Fibroblast of lung (primary cell): ENCODE measurements around the gene ACOXL. TPM values are rescaled to one million over a fixed set of nuclear protein-coding genes. Genes with fewer than 3 reads are reported as not detected.
A peak's percentile ranks its signal among the peaks of the same experiment; 100 is the strongest.
"Not testable (repeated sequence)": the region's sequence is repeated elsewhere in the genome, so short reads cannot be mapped to it uniquely, and the experiment has no call there.

Source experiments
- DNase-seq, 2 donors: peaks; one replicate each; pipeline versions ENCODE4 v3.0.0 to v3.0.0-alpha.2; 2010; ENCODE audit warnings: low read depth in 2 of 2
- H2AFZ ChIP-seq: 2 replicates; pipeline ENCODE4 v1.5.1; 2012; ENCODE audit warnings: low read length, control low read depth, inconsistent platforms
- H3K27ac ChIP-seq: 2 replicates; pipeline ENCODE4 v1.5.1; 2011; ENCODE audit warnings: low read length, control low read depth; ENCODE audit not compliant: insufficient read depth
- H3K27me3 ChIP-seq: 2 replicates; pipeline ENCODE4 v1.5.1; 2011; ENCODE audit warnings: mild to moderate bottlenecking, low read length; ENCODE audit not compliant: control insufficient read depth, insufficient read depth
- H3K36me3 ChIP-seq: 2 replicates; pipeline ENCODE4 v1.5.1; 2011; ENCODE audit warnings: low read length; ENCODE audit not compliant: control insufficient read depth, insufficient read depth
- H3K4me1 ChIP-seq: 2 replicates; pipeline ENCODE4 v1.5.1; 2011; ENCODE audit warnings: low read length; ENCODE audit not compliant: control insufficient read depth, insufficient read depth; ENCODE audit errors: extremely low read depth
- H3K4me2 ChIP-seq: 2 replicates; pipeline ENCODE4 v1.5.1; 2011; ENCODE audit warnings: low read length, control low read depth; ENCODE audit not compliant: insufficient read depth; ENCODE audit errors: extremely low read depth
- H3K4me3 ChIP-seq, 4 experiments: fragments of 200-600 bp in 1 of 4; sonication (generic) in 1 of 4; replicated peaks in 1 of 4; 2 replicates each; pipeline ENCODE4 v1.5.1; 2011 to 2016; ENCODE audit warnings: low read length in 4 of 4, low read depth in 3 of 4, mild to moderate bottlenecking in 3 of 4, control low read depth in 2 of 4, inconsistent platforms in 1 of 4, mixed read lengths in 1 of 4; ENCODE audit not compliant: insufficient read depth in 1 of 4; ENCODE audit errors: control extremely low read depth in 1 of 4
- H3K79me2 ChIP-seq: 2 replicates; pipeline ENCODE4 v1.5.1; 2012; ENCODE audit warnings: mild to moderate bottlenecking, low read length, inconsistent platforms; ENCODE audit not compliant: control insufficient read depth, insufficient read depth
- H3K9ac ChIP-seq: 2 replicates; pipeline ENCODE4 v1.5.1; 2011; ENCODE audit warnings: mild to moderate bottlenecking, low read length, control low read depth; ENCODE audit not compliant: insufficient read depth
- H3K9me3 ChIP-seq: 2 replicates; pipeline ENCODE4 v1.5.1; 2012; ENCODE audit warnings: low read depth, low read length; ENCODE audit not compliant: control insufficient read depth, insufficient read depth
- H4K20me1 ChIP-seq: 2 replicates; pipeline ENCODE4 v1.5.1; 2011; ENCODE audit warnings: low read length; ENCODE audit not compliant: control insufficient read depth, insufficient read depth; ENCODE audit errors: extremely low read depth
- EZH2 ChIP-seq: IDR thresholded peaks from 2 replicates; pipeline ENCODE4 v1.5.1; 2012; ENCODE audit warnings: low read length, control low read depth, mild to moderate bottlenecking; ENCODE audit errors: missing control alignments
- polyA plus RNA-seq, 2 donors: library from polyadenylated mRNA; depleted of rRNA in 1 of 2; stranded (reverse) in 1 of 2; unstranded in 1 of 2; fragments of >200 nt; gene quantifications; 2 replicates each; pipeline ENCODE4 v1.2.1, GENCODE V29; 2011 to 2012; ENCODE audit warnings: missing spikeins in 1 of 2
- total RNA-seq: library from RNA; depleted of rRNA; stranded (reverse); fragments of >200 nt; gene quantifications from 2 replicates; pipeline ENCODE4 v1.2.1, GENCODE V29; 2014
- TF ChIP-seq, protein P1 (sequence below), 2 donors: IDR thresholded peaks in 1 of 2; conservative IDR thresholded peaks in 1 of 2; 1 replicate in 1 of 2; 2 replicates in 1 of 2; pipeline ENCODE4 v1.5.1; 2011 to 2012; ENCODE audit warnings: low read length in 2 of 2, control low read depth in 1 of 2, inconsistent platforms in 1 of 2, low read depth in 1 of 2, mild to moderate bottlenecking in 1 of 2

The ACOXL gene
- total and polyA plus RNA-seq, 2 donors (not counting 1 experiment from before 2014, with no cell fraction given) = not detected

DNA sequence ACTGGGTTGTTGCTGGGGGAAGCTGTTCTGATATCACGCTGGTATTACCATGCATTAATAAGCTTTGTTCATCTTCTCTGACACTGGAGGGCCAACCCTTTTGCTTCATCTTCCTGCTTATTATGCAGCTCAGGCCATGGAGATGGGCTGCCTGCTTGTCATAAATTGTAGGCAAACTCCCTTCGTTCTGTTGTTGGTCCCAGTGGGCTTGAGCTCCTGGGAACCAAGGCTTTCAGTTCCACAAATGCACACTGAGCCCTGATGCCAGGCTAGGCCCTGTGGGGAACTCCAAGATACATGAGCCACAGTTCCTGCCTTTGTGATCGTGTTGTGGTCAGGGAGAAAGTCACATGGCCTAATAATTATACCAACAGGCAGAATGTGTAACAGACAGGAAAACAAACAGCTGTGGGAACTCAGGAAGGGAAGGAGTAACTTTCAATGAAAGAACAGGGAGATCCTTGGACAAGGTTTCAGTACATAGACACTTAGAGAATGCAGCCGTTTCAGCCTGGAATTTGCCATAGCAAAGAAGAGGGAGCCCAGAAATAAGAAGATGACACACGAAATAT lies 339.3 kb downstream of the ACOXL start:
- peak overlapping the region; percentile 46 for H3K4me2 ChIP-seq

DNA sequence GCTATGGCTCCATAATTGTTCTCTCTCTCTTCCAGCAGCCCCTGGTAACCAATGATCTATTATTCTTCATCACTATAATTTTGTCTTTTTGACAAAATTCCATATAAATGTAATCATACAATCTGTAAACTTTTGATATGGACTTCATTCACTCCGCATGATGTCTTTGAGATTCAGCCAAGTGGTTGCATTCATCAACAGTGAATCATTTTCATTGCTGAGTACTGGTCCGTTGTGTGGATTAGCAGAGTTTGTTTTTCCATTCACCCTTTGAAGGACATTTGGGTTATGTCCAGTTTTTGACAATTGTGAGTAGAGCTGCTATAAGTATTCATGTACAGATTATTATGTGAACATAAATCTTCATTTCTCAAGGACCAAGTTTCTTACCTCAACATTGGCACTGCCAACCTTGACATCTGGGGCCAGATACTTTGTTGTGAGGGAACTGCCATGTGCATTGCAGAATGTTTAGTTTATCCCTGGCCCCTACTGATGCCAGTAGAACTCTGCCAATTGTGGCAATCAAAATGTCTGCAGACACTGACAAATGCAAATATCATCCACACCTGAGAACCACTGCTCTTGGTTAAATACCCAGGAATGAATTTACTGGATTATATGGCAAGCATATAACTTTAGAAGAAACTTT lies 340.0 kb downstream of the ACOXL start:
- H3K4me3 ChIP-seq = no peak overlapping the region
- no peaks in the 10 kb centered on the region for H4K20me1 ChIP-seq
- peaks cover 7% of the 10 kb centered on the region for H3K4me1 ChIP-seq
- no peaks in the 10 kb centered on the region for H3K79me2 ChIP-seq
- H3K9me3 ChIP-seq = no peaks in the 10 kb centered on the region
- DNase-seq = peak; percentile 87 to 90
- TF ChIP-seq EZH2 = no peak
- TF ChIP-seq, protein P1, sequence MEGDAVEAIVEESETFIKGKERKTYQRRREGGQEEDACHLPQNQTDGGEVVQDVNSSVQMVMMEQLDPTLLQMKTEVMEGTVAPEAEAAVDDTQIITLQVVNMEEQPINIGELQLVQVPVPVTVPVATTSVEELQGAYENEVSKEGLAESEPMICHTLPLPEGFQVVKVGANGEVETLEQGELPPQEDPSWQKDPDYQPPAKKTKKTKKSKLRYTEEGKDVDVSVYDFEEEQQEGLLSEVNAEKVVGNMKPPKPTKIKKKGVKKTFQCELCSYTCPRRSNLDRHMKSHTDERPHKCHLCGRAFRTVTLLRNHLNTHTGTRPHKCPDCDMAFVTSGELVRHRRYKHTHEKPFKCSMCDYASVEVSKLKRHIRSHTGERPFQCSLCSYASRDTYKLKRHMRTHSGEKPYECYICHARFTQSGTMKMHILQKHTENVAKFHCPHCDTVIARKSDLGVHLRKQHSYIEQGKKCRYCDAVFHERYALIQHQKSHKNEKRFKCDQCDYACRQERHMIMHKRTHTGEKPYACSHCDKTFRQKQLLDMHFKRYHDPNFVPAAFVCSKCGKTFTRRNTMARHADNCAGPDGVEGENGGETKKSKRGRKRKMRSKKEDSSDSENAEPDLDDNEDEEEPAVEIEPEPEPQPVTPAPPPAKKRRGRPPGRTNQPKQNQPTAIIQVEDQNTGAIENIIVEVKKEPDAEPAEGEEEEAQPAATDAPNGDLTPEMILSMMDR (conservative IDR thresholded peaks at IDR 0.05 in 1 of 2, IDR thresholded peaks at IDR 0.05 in 1 of 2; ENCODE audit: low read depth in 1 of 2, low read length in 2 of 2) = no peak
- H3K27me3 ChIP-seq = peaks cover 4% of the 10 kb centered on the region
- no peak overlapping the region for H3K27ac ChIP-seq
- peak overlapping the region; percentile 2 for H3K4me2 ChIP-seq
- H2AFZ ChIP-seq = no peak overlapping the region
- no peaks in the 10 kb centered on the region for H3K36me3 ChIP-seq
- no peak overlapping the region for H3K9ac ChIP-seq

More for the DNA sequence above, 339.3 kb downstream of the ACOXL start:
- Histone ChIP-seq H3K4me3 (no peak overlapping the region), H3K9ac (no peak overlapping the region), H3K9me3 (no peaks in the 10 kb centered on the region), H4K20me1 (no peaks in the 10 kb centered on the region), H2AFZ (no peak overlapping the region), H3K27me3 (peaks cover 4% of the 10 kb centered on the region), H3K27ac (peak overlapping the region; percentile 15), H3K36me3 (no peaks in the 10 kb centered on the region), H3K79me2 (no peaks in the 10 kb centered on the region), H3K4me1 (peaks cover 7% of the 10 kb centered on the region)
- TF ChIP-seq EZH2 = no peak
- TF ChIP-seq, protein P1 (conservative IDR thresholded peaks at IDR 0.05 in 1 of 2, IDR thresholded peaks at IDR 0.05 in 1 of 2; ENCODE audit: low read depth in 1 of 2, low read length in 2 of 2) = no peak
- DNase-seq = peak; percentile 82

DNA sequence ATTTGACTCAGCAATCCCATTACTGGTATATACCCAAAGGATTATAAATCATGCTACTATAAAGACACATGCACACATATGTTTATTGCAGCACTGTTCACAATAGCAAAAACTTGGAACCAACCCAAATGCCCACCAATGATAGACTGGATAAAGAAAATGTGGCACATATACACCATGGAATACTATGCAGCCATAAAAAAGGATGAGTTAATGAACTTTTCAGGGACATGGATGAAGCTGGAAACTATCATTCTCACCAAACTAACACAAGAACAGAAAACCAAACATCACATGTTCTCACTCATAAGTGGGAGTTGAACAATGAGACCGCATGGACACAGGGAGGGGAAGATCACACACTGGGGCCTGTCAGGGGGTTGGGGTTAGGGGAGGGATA lies 350.3 kb downstream of the ACOXL start:
- H3K4me3 ChIP-seq, H3K9ac ChIP-seq, H4K20me1 ChIP-seq, H3K9me3 ChIP-seq, H2AFZ ChIP-seq, H3K79me2 ChIP-seq, DNase-seq, H3K36me3 ChIP-seq, H3K27ac ChIP-seq, H3K4me2 ChIP-seq, H3K4me1 ChIP-seq: not testable (repeated sequence)
- peaks cover 13% of the 10 kb centered on the region for H3K27me3 ChIP-seq
